ENCODE measurements around the gene SULT1C4.

DNA sequence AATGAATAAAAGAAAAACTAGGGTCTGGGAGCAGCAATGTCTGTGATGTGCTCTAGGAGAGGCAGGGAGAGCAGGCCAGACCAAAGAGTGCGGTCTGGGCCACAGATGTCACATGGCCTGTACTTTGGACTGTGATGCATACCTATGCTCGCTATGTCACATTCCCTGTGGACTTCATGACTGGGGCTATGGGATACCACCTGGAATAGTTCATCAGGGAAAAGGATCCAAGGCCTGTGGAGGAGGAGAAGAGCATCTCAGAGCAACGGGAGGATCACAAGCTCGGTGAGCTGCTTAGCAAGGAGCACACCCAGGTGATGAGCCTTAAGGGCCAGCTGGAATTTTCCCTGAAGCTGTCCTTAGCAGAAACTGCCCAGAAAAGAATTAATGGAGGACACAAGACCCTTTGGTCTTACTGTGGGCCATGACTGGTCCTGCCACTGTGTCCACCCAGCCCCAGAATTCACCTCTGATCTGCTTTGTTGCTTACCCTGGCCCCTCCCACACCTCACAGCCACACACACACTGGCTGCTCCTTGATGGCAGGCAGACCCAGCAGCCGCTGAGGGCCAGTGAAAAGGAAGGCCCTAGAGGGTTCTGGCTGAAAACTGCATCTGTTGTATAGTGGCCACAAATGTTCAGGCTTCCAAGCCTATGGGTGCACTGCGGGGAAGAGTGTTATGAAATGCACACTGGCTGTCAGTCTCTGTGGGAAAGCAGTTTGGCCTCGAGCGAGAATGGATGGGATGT lies 45.9 kb downstream of the SULT1C4 start:
- TF ChIP-seq POLR2A (IDR thresholded peaks at IDR 0.05; ENCODE audit: low read depth, low read length) (no peak), TAF1 (IDR thresholded peaks at IDR 0.05; ENCODE audit: borderline replicate concordance, low read depth, low read length) (no peak), POLR2AphosphoS5 (IDR thresholded peaks at IDR 0.05; ENCODE audit: low read depth, low read length) (no peak)

All from GM12892 (cell line).